HG03045 (cell line): ENCODE measurements around the gene FRY.

ENCODE experiments used
- ATAC-seq: cut with Tn5 transposase; IDR thresholded peaks from one replicate; pipeline ENCODE4 v1.9.1; 2021; ENCODE audit warnings: mild to moderate bottlenecking, moderate library complexity; ENCODE audit not compliant: unreplicated experiment

The FRY gene

GRCh38 chr13:32079587-32079986 lies 48.0 kb downstream of the FRY start:
- no peak for ATAC-seq

DNA sequence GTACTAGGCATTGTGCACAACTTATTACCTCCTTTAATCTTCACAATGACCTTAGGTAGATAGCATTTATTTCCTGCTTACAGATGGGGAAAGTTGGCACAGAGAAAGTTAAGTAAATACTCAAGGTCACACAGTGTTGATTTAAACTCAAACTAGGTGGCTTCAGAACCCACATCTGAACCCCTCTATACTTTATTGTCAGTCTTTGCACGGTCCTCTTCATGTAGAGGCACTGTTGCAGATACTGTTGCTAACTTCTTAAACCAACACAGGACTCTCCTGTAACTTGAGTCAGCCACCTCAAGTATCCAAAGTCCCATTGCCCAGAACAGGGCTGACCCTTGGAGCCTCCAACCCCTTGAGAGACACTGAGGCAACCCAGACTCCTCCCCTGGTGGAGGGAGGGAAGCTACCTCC lies 48.8 kb downstream of the FRY start:
- no peak for ATAC-seq

DNA sequence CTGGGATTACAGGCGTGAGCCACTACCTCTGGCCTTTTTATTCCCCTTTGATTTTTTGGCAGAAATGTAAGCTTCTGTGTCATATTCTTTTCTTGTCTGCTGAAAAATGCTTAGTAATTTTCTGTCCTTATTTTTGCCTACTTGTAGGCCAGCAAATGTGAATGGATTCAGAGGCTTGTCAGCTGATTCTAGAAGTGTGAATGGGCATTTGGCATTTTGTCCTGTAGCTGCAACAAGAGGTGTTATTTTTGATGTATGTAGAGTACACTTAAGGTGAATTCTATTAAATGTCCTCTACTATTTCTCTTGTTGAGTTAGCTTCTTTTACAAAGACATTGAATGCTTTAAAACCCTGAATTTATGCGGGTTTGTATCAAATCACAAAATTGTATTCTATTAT lies 50.0 kb downstream of the FRY start:
- ATAC-seq: no peak

DNA sequence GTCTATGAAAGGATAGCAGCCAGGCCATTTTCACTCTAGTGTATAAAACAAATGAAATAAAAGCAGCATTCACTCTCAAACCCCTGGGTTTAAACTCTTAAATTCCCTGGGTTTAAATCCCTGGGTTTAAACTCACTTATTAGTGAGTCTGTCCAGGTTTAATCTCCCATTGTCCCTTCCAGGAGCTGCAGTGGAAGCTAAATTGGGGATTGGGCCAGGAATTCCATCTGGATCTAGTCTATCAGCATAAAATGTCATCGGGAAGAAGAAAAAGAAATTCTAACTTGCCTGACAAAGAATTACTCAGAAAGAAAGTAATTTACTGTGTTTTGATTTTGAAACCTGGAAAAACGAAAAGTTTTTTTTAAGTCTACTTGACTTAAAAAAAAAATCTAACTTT lies 54.8 kb downstream of the FRY start:
- ATAC-seq: no peak

DNA sequence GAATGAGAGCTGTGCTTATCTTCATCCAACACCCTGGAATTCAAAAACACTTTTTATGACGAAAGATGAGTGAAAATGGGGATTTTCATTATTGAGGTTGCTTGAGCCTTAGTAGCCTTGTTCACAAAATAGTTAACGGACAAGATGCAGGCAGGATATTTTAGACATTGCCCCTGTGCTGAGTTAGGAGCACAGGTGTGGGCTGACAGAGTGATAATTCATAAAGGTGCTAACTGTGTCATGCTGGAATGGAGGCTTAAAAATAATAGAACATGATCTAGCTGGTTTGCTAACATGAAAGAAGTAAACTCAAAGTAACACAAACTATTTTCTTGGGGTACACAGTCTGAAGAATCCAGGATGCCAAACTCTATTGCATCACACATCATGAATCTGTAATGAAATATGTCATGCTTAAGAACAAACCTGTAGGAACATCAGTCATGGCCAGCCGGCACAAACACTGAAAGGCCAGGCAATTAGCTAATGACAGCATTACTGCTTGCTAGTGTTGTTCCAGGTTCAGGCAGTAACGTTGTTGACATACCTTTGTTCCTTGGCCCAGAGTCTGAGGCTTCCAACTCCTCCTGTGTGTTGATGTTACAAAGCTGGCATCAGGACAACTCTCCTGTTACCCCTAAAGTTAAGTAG lies 55.3 kb downstream of the FRY start:
- ATAC-seq: no peak

- no peak for ATAC-seq
These were observed 56.6 kb downstream of the FRY start for GRCh38 chr13:32087955-32088747.

- no peak for ATAC-seq
These were observed 60.9 kb downstream of the FRY start for GRCh38 chr13:32092496-32092895.

- no peak for ATAC-seq
These were observed 61.4 kb downstream of the FRY start for GRCh38 chr13:32093006-32093405.

- ATAC-seq: no peak
These were observed 66.7 kb downstream of the FRY start for GRCh38 chr13:32098272-32098671.

DNA sequence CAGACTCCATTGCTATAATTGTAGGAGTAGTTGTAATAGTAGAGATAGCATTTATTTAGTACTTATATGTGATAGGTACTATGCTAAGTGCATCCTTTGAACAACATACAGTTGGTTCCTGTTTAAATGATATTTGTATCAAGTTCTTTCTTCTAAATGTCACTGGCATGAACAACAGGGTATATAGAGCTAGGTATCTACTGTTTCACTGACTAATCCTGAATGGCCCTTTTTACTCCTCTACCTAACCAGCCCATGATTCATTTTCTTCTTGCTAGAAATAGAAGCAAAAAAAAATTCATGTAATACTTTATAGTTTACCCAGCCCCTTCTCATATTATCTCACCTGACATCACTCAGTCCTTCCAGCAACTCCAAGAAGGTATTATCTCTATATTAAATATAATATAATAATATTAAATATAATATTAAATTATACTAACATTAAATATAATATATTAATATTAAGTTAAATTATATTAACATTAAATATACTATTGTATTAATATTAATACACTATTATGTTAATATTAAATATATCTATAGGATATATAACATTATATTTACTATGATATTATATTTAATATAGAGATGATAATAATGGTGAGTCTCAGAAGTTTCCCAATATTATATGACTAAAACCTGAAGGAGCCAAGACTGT lies 74.2 kb downstream of the FRY start:
- no peak for ATAC-seq

GRCh38 chr13:32107474-32107873 lies 75.9 kb downstream of the FRY start:
- ATAC-seq: no peak

- ATAC-seq: no peak
These were observed 76.4 kb downstream of the FRY start for GRCh38 chr13:32107973-32108372.

DNA sequence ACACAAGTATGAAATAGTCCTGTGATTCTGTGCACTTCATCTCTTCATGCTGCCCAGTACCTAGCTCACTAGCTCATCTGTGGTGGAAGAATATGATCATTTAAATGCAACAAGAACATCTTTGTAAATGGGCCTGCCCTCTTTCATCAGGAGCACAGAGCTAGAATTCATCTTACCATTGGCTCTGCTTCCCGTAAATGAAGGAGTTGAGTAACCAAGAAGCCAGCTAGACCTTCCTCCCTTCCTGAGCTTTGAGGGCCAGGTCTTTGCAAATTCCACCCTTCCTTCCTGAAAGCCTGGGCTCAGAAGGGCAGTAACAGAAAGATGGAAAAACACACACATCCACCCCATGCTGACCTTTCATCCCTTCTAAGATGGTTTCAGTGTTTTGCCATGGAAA lies 82.0 kb downstream of the FRY start:
- ATAC-seq: no peak

- no peak for ATAC-seq
These were observed 82.8 kb downstream of the FRY start for GRCh38 chr13:32114284-32114950.

DNA sequence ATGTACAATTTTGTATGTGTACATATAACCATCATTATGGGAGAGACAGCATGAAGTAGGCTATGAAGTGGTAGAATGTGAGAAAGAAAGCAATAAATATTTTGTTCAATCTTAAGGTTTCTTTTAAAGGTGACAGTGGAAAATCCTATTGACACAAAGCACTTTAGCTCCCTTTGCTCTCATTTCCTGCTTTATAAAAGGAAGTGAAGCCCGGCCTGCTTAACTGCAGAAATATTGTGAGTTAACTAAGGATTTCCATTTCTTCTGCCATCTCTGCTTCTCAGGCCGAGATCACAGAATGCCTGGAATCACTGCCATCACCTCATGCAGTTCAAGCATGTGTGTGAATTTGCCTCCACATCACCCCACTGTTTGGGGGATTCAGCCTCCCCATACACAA lies 83.5 kb downstream of the FRY start:
- ATAC-seq: no peak

DNA sequence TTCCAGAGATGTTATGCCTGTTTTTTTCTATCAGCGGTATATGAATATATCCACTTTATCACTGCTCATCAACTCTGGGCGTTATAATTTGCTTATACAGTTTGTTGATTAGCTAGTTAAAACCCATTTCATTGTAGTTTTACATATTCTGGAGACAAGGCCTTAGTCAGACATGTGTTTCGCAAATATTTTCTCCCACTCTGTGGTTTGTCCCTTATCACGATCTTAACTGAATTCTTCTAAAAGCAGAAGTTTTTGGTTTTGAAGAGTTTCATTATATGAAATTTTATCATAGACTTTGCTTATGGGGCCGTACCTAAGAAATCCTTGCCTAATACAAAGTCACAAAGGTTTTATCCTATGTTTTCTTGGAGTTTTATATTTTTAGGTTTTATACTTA lies 84.6 kb downstream of the FRY start:
- ATAC-seq: no peak

DNA sequence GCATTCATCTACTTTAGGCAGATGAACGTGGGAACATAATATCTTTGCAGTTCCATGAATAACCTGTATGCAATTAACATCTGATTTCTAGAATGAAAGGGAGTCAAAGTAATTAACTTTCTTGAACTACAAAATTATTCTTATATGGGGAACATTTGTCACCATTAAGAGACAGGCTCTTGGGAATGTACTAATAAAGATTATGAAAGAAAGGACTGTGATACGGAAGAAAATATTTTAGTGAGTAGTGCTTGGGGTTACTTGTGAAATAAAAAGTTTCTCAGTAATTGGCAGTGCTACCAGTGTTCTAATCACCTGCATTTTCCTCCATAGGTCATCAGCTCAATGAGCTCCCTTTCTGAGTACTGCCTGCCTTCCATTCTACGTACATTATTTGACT lies 85.4 kb downstream of the FRY start:
- ATAC-seq: no peak

GRCh38 chr13:32117701-32118100 lies 86.1 kb downstream of the FRY start:
- ATAC-seq: no peak

GRCh38 chr13:32121316-32121715 lies 89.7 kb downstream of the FRY start:
- no peak for ATAC-seq

DNA sequence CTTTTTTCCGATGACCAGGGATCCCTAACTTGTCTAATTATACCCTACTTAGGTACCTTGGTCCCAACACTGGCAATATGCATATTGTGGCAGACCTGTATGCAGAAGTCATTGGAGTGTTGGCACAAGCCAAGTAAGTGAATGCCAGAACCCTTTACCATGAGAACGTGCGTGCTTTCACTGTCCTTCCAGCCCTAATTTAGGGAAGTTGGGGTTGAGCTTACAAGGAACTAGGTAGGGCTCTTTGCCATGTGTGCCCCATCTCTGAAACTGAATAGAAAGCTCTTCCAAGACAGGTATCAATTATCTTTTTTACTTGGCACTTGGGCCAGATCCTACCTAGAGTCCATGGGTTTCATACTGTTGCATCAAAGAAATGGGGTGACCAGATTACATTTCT lies 93.2 kb downstream of the FRY start:
- ATAC-seq: no peak

DNA sequence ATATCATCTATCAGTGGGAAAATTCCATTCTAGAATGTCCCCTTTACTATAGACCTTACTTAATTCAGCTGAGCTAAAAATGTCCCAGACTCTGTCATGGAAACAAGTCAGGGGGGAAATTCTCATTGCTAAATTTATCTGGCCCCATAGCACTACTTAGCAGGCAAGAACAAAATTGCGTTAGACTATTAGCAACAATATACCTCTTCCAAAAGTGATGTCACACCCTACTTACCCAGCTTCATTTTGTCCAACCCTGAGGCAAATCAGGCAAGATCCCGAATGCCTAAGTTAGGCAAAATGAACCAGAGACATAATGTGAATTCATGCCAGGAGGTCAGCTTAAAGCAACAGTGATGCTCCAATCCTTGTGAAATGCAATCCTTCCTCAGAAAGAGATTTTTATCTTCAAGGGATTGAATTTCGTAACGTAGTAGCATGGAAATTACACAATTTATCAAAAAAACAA lies 93.7 kb downstream of the FRY start:
- no peak for ATAC-seq
